Fibroblast of peridontal ligament (primary cell): ENCODE measurements around the gene HDAC9.

Source experiments
- DNase-seq: peaks from one replicate; pipeline ENCODE4 v3.0.0-alpha.2; 2010; ENCODE audit errors: extremely low read depth

HDAC9 gene

GRCh38 chr7:18593602-18594279, 98.2 kb downstream of the HDAC9 start:
- no peak for DNase-seq

GRCh38 chr7:18597754-18598153, 102.2 kb downstream of the HDAC9 start:
- peak; percentile 16 for DNase-seq

GRCh38 chr7:18607025-18607424, 111.5 kb downstream of the HDAC9 start:
- DNase-seq, result peak; percentile 53

- peak; percentile 16 for DNase-seq
These were observed 114.9 kb downstream of the HDAC9 start for GRCh38 chr7:18610331-18610948.

GRCh38 chr7:18614841-18615240, 119.3 kb downstream of the HDAC9 start:
- DNase-seq, result no peak

GRCh38 chr7:18619311-18619710, 123.8 kb downstream of the HDAC9 start:
- no peak for DNase-seq

- DNase-seq, result no peak
These were observed 127.8 kb downstream of the HDAC9 start for GRCh38 chr7:18623389-18623788.

- DNase-seq, result no peak
These were observed 128.9 kb downstream of the HDAC9 start for GRCh38 chr7:18624459-18624858.

- DNase-seq, result no peak
These were observed 130.5 kb downstream of the HDAC9 start for GRCh38 chr7:18626086-18626485.

- DNase-seq, result peak; percentile 43
These were observed 131.2 kb downstream of the HDAC9 start for GRCh38 chr7:18626717-18627116.

GRCh38 chr7:18637516-18637915, 142.0 kb downstream of the HDAC9 start:
- no peak for DNase-seq

GRCh38 chr7:18638594-18639452, 143.3 kb downstream of the HDAC9 start:
- peak; percentile 56 for DNase-seq

- no peak for DNase-seq
These were observed 144.2 kb downstream of the HDAC9 start for GRCh38 chr7:18639711-18640110.

GRCh38 chr7:18644981-18645380, 149.4 kb downstream of the HDAC9 start:
- no peak for DNase-seq

- no peak for DNase-seq
These were observed 152.0 kb downstream of the HDAC9 start for GRCh38 chr7:18647582-18647981.

- no peak for DNase-seq
These were observed 153.6 kb downstream of the HDAC9 start for GRCh38 chr7:18648849-18649758.

GRCh38 chr7:18653381-18654155, 158.0 kb downstream of the HDAC9 start:
- DNase-seq, result no peak

GRCh38 chr7:18654709-18655108, 159.2 kb downstream of the HDAC9 start:
- no peak for DNase-seq

- no peak for DNase-seq
These were observed 160.0 kb downstream of the HDAC9 start for GRCh38 chr7:18655506-18655905.

GRCh38 chr7:18655912-18656311, 160.4 kb downstream of the HDAC9 start:
- no peak for DNase-seq

GRCh38 chr7:18656362-18656761, 160.8 kb downstream of the HDAC9 start:
- peak; percentile 11 for DNase-seq
